Upper lobe of right lung (tissue), 1 donor: ENCODE data around the gene INSYN1. TPM values are rescaled to one million over a fixed set of nuclear protein-coding genes. Genes with fewer than 3 reads are reported as not detected.

Experiments used
- ATAC-seq: fragments of 200-7000 bp; cut with Tn5 transposase; one replicate; pipeline ENCODE4 v1.9.1; 2020; ENCODE audit warnings: mild to moderate bottlenecking, moderate library complexity
- DNase-seq: peaks from one replicate; pipeline ENCODE4 v3.0.0-alpha.2; 2020
- H3K27ac ChIP-seq: fragments of 200-600 bp; one replicate; pipeline ENCODE4 v1.8.0; 2022
- H3K27me3 ChIP-seq: fragments of 200-600 bp; one replicate; pipeline ENCODE4 v1.8.0; 2022; ENCODE audit warnings: mild to moderate bottlenecking
- H3K36me3 ChIP-seq: fragments of 200-600 bp; one replicate; pipeline ENCODE4 v1.8.0; 2022
- H3K4me1 ChIP-seq: fragments of 200-600 bp; one replicate; pipeline ENCODE4 v1.8.0; 2022
- H3K4me3 ChIP-seq: fragments of 200-600 bp; one replicate; pipeline ENCODE4 v1.8.0; 2022; ENCODE audit warnings: mild to moderate bottlenecking
- H3K9me3 ChIP-seq: fragments of 200-600 bp; one replicate; pipeline ENCODE4 v1.8.0; 2022
- intact Hi-C: fragments of 100-400 bp; cut with DNase I; formaldehyde crosslinking; loops from one replicate; pipeline ENCODE4 v1.11.0; 2022
- total RNA-seq: library from RNA; stranded (reverse); fragmentation: NEBNext Ultra II Directional; extraction: Animal tissue kit (Norgen Biotek cat#: 25700); gene quantifications from one replicate; pipeline ENCODE4 v1.2.1, GENCODE V29; 2021
- TF ChIP-seq, protein P1 (sequence below): fragments of 200-600 bp; IDR thresholded peaks from one replicate; pipeline ENCODE4 v1.8.0; 2022; ENCODE audit warnings: antibody characterized with exemption
- donor health status: DM: no; HTN: yes; CAD: no; lungs with severe emphysema.

INSYN1 gene
- total RNA-seq, 1 donor from 2014 or later: 6.2 TPM

GRCh38 chr15:73717206-73717605, 35.9 kb downstream of the INSYN1 start:
- Histone ChIP-seq H3K27me3 (no peaks in the 10 kb centered on the region), H3K36me3 (peaks cover 17% of the 10 kb centered on the region), H3K4me3 (no peak overlapping the region), H3K27ac (no peak overlapping the region), H3K9me3 (no peaks in the 10 kb centered on the region), H3K4me1 (peaks cover 7% of the 10 kb centered on the region)
- intact Hi-C loops: no loop called here
- TF ChIP-seq, protein P1, sequence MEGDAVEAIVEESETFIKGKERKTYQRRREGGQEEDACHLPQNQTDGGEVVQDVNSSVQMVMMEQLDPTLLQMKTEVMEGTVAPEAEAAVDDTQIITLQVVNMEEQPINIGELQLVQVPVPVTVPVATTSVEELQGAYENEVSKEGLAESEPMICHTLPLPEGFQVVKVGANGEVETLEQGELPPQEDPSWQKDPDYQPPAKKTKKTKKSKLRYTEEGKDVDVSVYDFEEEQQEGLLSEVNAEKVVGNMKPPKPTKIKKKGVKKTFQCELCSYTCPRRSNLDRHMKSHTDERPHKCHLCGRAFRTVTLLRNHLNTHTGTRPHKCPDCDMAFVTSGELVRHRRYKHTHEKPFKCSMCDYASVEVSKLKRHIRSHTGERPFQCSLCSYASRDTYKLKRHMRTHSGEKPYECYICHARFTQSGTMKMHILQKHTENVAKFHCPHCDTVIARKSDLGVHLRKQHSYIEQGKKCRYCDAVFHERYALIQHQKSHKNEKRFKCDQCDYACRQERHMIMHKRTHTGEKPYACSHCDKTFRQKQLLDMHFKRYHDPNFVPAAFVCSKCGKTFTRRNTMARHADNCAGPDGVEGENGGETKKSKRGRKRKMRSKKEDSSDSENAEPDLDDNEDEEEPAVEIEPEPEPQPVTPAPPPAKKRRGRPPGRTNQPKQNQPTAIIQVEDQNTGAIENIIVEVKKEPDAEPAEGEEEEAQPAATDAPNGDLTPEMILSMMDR: no peak
- DNase-seq (no peak), ATAC-seq (no peak)

DNA sequence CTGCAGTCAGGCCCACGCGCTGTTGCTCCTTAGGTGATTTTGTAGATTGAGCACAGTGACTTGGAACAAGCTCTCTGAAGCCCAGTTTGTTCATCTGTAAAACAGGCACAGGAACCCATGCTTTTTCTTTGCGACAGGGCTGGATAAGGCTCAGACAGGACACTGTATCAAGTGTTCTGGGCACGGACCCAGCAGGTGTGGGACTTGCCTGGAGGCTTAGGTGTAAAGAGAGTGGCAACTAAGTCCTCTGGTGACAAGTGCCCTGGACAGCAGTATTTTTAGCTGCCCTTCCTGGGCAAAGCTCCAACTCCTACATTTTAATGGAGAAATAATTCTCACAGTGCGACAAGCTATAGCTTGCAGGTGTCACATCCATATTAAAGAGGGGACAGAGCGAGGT, 36.7 kb downstream of the INSYN1 start:
- intact Hi-C loops: no loop called here
- Histone ChIP-seq H3K27me3 (no peaks in the 10 kb centered on the region), H3K36me3 (peaks cover 17% of the 10 kb centered on the region), H3K27ac (no peak overlapping the region), H3K9me3 (no peaks in the 10 kb centered on the region), H3K4me1 (peaks cover 7% of the 10 kb centered on the region), H3K4me3 (no peak overlapping the region)
- TF ChIP-seq, protein P1: no peak
- peak; percentile 77 for ATAC-seq
- DNase-seq: peak; percentile 89

DNA sequence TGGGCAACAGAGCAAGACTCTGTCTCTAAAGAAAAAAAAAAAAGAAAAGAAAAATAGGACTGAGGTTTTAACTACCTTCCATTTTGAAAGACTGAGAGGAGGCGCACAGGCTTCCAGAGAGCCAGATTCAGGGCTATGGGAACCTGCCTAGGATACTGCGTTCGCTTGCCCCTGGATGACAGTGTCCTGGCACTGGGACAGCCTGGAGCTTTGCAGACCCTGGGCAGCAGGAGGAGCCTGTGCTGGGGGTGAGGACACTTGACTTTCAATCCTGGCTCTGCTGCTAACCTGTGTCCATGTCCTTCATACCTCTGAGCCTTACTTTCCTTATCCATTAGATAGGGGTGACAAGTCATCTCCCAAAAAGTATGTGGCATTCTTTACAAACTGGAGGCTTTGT, 37.7 kb downstream of the INSYN1 start:
- TF ChIP-seq, protein P1: no peak
- H3K36me3 ChIP-seq: peaks cover 26% of the 10 kb centered on the region
- no peak overlapping the region for H3K4me3 ChIP-seq
- H3K27ac ChIP-seq: no peak overlapping the region
- no peaks in the 10 kb centered on the region for H3K27me3 ChIP-seq
- DNase-seq: no peak
- no peak for ATAC-seq
- intact Hi-C loops: no loop called here
- peaks cover 7% of the 10 kb centered on the region for H3K4me1 ChIP-seq
- no peaks in the 10 kb centered on the region for H3K9me3 ChIP-seq

GRCh38 chr15:73714695-73715301, 38.4 kb downstream of the INSYN1 start:
- Histone ChIP-seq H3K27me3 (no peaks in the 10 kb centered on the region), H3K9me3 (no peaks in the 10 kb centered on the region), H3K36me3 (peaks cover 26% of the 10 kb centered on the region), H3K4me1 (peaks cover 7% of the 10 kb centered on the region), H3K4me3 (no peak overlapping the region), H3K27ac (no peak overlapping the region)
- intact Hi-C loops: no loop called here
- TF ChIP-seq, protein P1: no peak
- DNase-seq (no peak), ATAC-seq (no peak)

DNA sequence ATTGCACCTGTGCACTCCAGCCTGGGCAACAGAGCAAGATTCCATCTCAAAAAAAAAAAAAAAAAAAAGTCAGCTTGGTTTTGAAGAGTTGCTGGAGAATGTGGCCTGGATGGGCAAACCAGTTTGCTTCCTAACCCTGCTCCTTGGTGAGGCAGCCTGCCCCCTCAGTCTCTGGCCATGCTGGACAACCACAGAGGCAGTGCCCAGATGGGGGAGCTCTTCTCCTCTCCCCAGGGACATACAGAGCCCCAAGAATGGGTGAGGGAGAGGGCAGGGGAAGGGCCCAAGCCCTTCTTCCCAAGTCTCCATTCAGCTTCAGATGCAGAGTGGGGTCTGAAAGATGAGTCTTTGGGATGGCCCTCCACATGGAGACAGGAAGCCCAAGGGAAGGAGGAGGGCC, 41.0 kb downstream of the INSYN1 start:
- no peaks in the 10 kb centered on the region for H3K9me3 ChIP-seq
- intact Hi-C loops: no loop called here
- TF ChIP-seq, protein P1: no peak
- no peak for ATAC-seq
- H3K27me3 ChIP-seq: no peaks in the 10 kb centered on the region
- no peak overlapping the region for H3K27ac ChIP-seq
- DNase-seq: no peak
- H3K36me3 ChIP-seq: peaks cover 34% of the 10 kb centered on the region
- H3K4me3 ChIP-seq: no peak overlapping the region
- H3K4me1 ChIP-seq: peaks cover 7% of the 10 kb centered on the region

- Histone ChIP-seq H3K27me3 (no peaks in the 10 kb centered on the region), H3K9me3 (no peaks in the 10 kb centered on the region), H3K27ac (no peak overlapping the region), H3K4me3 (no peak overlapping the region), H3K4me1 (peaks cover 7% of the 10 kb centered on the region), H3K36me3 (peaks cover 34% of the 10 kb centered on the region)
- TF ChIP-seq, protein P1: no peak
- ATAC-seq: peak; percentile 7
- intact Hi-C loops: no loop called here
- DNase-seq: no peak
Observed at GRCh38 chr15:73711526-73711925, 41.6 kb downstream of the INSYN1 start.
